HG03060 (cell line): Measurements from ENCODE around the gene PPP1R12B.
"Not testable (repeated sequence)": the region's sequence is repeated elsewhere in the genome, so short reads cannot be mapped to it uniquely, and the experiment has no call there.

Source experiments
- ATAC-seq: cut with Tn5 transposase; IDR thresholded peaks from one replicate; pipeline ENCODE4 v1.9.1; 2021; ENCODE audit warnings: low read depth, moderate number of reproducible peaks; ENCODE audit not compliant: unreplicated experiment

PPP1R12B gene

GRCh38 chr1:202593845-202594244 is 245.3 kb downstream of the PPP1R12B start:
- ATAC-seq: no peak

GRCh38 chr1:202596638-202597037 is 248.1 kb downstream of the PPP1R12B start:
- ATAC-seq: no peak

GRCh38 chr1:202597090-202597761 is 248.7 kb downstream of the PPP1R12B start:
- ATAC-seq: no peak

GRCh38 chr1:202599669-202600431 is 251.4 kb downstream of the PPP1R12B start:
- ATAC-seq: no peak

- no peak for ATAC-seq
Measured at GRCh38 chr1:202600432-202601041, 252.0 kb downstream of the PPP1R12B start.

- no peak for ATAC-seq
Measured at GRCh38 chr1:202603435-202603834, 254.9 kb downstream of the PPP1R12B start.

- no peak for ATAC-seq
Measured at GRCh38 chr1:202605515-202605914, 257.0 kb downstream of the PPP1R12B start.

- not testable (repeated sequence) for ATAC-seq
Measured at GRCh38 chr1:202612036-202612435, 263.5 kb downstream of the PPP1R12B start.

GRCh38 chr1:202613571-202613970 is 265.1 kb downstream of the PPP1R12B start:
- ATAC-seq: no peak

GRCh38 chr1:202614363-202615207 is 266.1 kb downstream of the PPP1R12B start:
- ATAC-seq: not testable (repeated sequence)

GRCh38 chr1:202615208-202615500 is 266.7 kb downstream of the PPP1R12B start:
- not testable (repeated sequence) for ATAC-seq

GRCh38 chr1:202615501-202616354 is 267.2 kb downstream of the PPP1R12B start:
- ATAC-seq: peak; percentile 69

GRCh38 chr1:202616355-202616915 is 267.9 kb downstream of the PPP1R12B start:
- ATAC-seq: peak; percentile 23

- not testable (repeated sequence) for ATAC-seq
Measured at GRCh38 chr1:202619012-202619411, 270.5 kb downstream of the PPP1R12B start.

- no peak for ATAC-seq
Measured at GRCh38 chr1:202619505-202619904, 271.0 kb downstream of the PPP1R12B start.

- ATAC-seq: not testable (repeated sequence)
Measured at GRCh38 chr1:202620036-202620435, 271.5 kb downstream of the PPP1R12B start.

- no peak for ATAC-seq
Measured at GRCh38 chr1:202621446-202621845, 272.9 kb downstream of the PPP1R12B start.

GRCh38 chr1:202622388-202622787 is 273.9 kb downstream of the PPP1R12B start:
- ATAC-seq: no peak

GRCh38 chr1:202623075-202623474 is 274.6 kb downstream of the PPP1R12B start:
- ATAC-seq: no peak
